GM03348 (cell line): ENCODE data around the gene UBXN1.

Experiments
- DNase-seq: peaks from one replicate; pipeline ENCODE4 v3.0.0; 2012; ENCODE audit warnings: low spot score

UBXN1 gene, protein sequence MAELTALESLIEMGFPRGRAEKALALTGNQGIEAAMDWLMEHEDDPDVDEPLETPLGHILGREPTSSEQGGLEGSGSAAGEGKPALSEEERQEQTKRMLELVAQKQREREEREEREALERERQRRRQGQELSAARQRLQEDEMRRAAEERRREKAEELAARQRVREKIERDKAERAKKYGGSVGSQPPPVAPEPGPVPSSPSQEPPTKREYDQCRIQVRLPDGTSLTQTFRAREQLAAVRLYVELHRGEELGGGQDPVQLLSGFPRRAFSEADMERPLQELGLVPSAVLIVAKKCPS

DNA sequence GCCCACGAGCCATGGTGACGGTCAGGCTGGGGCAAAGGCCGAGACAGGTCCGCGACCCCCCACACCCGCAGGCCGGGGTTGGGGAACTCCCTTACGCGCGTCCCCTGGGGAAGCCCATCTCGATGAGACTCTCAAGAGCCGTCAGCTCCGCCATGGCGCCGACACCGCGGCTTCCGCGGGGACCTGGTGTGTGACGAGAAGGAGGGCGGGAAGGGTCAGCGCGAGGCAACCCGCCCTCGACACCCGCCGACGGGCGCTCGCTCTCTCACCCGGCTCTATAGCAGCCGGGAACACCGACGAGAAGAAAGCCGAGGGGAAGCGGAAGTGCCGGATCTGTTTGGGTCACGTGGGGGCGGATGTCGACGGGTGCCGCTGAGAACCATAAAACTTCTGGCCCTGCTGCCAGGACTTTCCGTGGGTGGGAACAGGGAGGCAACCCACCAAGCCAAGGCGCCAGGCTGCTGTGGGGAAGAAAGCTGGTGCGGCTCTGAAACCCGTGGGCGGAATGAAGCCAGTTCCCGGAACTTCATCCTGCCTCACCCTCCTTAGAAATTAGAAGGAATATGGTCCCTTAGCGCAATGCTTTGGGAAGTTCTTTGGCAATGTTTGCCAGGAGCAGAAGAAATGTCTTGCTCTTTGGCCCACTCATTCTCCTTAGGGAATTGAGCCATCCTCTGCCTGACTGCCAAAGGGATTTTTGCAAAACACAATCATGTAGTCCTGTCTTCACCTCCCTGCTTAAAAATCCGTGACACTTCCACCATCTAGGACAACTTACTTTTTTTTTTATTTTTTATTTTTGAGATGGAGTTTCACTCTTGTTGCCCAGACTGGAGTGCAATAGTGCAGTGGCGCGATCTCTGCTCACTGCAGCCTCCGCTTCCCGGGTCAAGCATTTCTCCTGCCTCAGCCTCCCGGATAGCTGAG is at the start of gene UBXN1:
UBXN1 (minus strand) TSS at position 304 of the 927 bp plus-strand sequence; CDS start at position 154, 150 bp downstream.
- peak; percentile 92 for DNase-seq

DNA sequence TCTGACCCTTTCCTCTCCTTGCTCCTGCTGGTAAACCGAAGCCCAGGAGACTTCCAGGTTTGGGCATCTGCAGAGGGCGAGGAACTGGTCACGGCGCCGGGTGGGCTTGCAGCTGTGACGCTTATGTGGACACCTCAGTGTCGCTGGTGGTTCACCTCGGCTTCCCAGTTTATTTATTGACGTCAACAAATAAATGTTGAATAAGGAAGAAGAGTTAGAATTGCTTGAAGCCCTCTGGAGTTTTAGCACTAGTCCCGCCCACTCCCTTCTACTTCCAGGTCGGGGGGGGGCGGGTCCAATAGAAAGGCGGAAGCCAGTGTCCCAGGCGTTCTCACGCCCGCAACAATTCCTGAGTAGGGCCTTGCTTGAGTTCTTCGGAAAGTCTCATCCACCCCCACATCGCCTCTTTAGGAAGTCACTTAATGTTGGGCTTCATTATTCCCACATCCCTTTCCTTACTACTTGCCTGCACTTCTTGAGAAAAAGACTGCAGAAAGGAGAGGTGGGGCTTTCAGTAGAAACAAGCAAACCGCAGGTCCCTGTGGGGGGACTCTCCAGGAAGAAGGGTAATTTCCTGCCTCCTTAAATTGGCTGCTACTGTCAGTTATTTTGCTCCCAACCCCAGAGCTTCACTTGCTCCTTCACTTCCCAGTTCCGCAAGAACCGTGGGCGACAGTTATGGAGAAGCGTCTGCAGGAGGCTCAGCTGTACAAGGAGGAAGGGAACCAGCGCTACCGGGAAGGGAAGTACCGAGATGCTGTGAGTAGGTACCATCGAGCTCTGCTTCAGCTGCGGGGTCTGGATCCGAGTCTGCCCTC is 49.5 kb upstream of the UBXN1 start, which contains the start of gene TTC9C:
TTC9C (plus strand) TSS at position 316 of the 818 bp plus-strand sequence; CDS start at position 679, 363 bp downstream.
- peak; percentile 87 for DNase-seq

DNA sequence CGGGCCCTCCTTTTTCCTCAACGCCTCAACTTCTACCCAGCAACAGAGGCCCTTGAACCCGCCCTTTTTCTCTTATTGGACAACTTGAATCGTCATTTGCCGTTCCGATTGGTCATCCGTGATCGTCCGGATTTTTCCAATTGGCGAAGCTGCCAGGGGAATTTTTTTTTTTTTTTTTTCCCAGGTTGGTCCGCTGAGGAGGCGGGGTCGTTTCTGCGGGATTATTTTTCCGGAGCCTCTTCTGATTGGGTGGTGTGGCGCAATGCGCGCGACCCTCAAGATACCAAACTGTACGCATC is 48.9 kb upstream of the UBXN1 start:
- peak; percentile 92 for DNase-seq

DNA sequence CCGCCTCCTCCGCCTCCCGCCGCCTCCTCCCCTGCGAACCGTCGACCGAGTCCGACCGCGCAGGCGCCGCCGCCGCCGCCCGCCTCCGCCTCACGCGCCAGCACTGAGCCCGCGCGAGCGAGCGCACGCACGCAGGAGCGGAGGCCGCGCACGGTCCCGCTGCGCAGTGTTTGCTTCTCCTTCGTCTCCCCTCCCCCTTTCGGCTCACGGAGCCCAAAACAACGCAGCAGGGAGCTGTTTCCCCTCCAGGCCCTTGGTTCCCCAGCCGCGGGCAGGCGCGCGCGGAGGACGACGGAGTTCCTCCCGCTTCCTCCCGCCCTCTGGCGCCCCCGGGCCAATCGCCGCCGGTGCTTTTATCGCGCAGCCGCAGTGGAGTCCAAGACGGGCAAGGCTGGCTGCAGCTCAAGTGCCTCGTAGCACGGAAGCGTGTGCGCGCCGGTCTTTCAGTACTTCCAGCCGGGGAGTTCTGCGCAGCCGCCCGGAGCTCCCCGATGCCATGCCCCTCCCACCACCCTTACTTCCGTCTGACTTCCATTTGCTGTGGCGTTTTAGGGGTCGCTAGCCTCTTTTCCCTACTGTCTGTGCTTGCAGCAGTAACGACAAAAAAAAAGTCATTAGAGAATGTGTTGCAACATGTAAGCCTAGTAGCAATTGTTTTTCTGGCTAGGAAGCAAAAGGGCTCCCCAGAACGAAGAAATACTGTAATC is 48.4 kb upstream of the UBXN1 start, which contains the start of gene HNRNPUL2:
HNRNPUL2 (minus strand) TSS at position 293 of the 707 bp plus-strand sequence. CDS start 301 bp downstream, outside the sequence.
- DNase-seq: peak; percentile 97

DNA sequence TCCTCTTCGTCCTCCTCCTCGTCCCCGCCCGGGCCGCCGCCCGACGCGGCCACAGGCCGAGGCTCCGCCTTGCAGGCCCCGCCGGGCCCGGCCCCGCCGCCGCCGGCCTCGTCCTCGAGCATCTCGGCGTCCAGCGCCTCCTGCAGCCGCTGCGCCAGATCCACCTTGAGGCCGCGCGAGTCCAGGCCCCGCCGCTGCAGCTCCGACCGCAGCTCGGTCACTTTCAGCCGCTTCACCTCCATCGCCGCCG is 48.0 kb upstream of the UBXN1 start:
- no peak for DNase-seq

DNA sequence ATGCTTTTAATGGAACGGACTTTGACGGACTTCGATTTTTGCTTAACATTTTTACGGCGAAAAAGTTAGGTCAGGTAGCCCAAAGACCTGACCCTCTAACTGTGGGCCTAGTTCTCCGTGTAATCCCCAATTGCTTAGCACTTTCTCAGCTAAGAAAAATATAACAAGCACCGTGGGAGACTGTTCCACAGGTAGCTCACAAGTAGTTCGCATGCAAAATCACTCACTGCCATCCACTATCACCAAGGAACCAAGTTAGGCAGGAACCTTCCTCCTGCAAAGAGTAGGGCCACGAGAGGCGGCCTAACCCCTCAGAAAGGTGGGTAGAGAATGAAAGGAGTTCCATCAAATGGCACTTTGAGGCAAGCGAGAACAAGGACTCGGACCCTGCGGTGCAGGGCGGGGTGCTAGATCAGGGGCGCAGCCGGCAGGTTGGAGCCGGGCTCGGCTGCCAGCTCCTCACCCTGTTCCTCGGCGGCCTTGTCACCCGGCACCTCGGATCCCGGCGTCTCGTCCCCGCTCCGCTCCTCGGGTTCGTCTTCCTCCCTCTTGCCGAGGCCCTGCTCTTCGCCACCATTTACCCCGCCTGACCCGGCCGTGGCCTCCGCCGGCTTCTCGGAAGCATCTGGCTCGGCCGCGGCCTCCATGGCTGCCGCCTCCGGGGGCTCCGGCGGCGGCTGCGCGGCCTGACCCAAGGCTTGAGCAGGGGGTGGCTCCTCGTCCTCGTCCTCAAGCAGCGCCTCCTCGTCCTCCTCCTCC is 47.5 kb upstream of the UBXN1 start:
- no peak for DNase-seq

DNA sequence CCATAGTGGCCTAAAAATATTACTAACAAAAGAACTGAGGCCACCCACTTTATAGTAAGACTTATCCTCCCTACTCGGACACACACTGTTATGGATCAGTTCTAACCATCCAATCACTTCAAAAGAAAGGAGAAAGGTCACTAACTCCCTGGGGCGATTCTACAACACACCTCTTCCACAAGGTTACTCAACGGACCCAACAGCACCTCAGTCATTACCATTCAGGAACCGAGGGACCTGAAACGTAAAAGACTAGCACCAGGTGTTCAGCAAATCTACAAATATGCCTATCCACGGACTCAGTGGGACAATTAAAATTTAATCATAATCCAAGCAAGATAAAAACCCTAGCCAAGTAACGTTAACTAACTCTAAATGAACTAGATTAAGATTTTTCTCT is 46.8 kb upstream of the UBXN1 start:
- no peak for DNase-seq

DNA sequence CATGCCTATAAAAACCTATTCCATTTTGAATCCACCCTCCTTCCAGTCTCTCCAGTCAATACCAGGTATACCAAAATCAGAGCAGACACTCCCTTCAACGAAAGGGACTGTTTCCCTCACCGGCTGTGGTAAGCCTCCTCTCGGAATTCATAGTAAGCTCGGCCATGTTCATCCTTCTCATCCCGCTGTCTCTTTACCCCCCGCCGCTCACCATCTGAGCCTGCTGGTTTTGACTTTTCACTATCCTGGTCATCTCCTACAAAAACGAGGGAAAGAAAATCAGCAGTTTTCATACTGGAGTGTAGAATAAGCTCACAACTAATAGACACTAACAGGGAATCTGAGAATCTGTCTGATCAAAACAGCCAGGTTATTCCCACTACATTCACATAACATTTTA is 45.3 kb upstream of the UBXN1 start:
- no peak for DNase-seq

DNA sequence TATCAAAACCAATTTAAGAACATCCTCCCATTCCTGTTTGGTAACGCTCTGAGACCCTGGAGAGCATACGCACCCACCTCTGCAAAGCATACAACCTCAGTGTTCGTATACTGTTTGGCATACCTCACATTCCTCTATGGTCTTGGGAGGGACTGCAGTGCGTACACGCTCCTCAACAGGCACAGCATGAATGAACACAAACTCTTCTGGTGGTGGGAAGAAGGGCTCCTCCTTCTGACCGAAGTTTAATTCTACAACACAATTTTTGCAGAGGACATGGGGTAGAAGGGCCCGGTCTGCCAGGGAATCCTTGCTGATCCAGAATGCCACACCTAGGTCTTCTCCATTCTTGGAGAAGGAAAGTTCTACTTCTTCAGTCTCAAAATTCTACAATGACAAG is 43.1 kb upstream of the UBXN1 start:
- DNase-seq: no peak

DNA sequence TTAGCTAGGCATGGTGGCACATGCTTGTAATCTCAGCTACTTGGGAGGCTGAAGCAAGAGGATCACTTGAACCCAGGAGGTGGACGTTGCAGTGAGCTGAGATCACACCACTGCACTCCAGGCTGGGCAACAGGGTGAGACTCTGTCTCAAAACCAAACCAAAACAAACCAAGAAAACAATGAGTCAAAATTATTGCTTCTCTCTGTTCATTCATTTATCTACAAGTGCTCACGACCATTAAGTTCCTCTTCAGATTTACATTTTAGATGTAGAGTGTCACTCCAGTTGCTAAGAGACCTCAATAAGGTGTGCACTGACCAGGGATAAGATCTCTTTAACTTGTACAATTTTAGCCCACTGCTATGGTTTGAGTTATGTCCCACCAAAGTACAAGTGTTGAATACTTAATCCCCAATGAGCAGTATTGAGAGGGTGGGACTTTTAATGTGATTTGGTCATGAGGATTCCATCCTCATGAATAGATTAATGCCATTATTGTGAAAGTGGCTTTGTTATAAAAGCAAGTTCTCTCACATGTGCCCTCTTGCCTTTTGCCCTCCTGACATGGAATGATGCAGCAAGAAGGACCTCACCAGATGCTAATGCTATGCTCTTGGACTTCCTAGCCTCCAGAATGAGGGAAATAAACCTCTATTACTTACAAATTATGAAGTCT is 40.6 kb upstream of the UBXN1 start:
- no peak for DNase-seq

DNA sequence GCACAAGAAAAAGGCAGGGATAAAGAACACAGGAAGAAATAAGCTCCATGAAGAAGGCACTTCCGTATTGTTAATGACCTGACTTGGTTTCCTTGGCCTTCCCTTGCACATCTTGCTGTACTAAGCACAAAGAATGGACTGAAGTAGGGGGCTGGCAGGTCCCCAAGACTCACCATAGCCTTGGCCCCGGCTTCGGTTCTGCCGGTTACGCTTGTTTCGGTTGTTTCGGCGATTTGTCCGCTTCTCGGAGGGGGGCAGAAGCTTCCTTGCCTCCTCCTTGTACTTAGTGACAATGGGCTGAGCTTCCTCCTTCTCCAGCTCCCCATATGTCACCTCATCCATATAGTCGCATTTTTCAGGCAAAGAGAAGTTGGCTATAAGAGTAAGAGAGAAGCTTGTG is 37.9 kb upstream of the UBXN1 start:
- DNase-seq: no peak

DNA sequence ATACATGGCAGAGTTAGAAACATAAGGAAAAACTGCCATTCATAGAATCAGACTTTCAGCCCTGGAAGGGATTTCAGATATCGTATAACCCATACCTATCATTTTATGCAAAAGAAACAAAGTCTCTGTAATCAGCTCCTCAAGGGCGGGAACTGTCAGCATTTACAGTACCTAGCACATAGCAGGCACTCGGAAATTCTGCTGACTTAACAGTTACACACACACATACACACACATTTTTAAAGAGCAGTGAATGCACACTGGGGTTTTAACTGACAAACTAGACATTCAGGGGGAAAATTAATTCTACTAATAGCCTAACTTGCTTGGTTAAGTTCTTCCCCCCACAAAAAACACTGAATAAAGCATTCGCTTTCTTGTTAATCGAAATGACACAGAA is 37.3 kb upstream of the UBXN1 start:
- no peak for DNase-seq

DNA sequence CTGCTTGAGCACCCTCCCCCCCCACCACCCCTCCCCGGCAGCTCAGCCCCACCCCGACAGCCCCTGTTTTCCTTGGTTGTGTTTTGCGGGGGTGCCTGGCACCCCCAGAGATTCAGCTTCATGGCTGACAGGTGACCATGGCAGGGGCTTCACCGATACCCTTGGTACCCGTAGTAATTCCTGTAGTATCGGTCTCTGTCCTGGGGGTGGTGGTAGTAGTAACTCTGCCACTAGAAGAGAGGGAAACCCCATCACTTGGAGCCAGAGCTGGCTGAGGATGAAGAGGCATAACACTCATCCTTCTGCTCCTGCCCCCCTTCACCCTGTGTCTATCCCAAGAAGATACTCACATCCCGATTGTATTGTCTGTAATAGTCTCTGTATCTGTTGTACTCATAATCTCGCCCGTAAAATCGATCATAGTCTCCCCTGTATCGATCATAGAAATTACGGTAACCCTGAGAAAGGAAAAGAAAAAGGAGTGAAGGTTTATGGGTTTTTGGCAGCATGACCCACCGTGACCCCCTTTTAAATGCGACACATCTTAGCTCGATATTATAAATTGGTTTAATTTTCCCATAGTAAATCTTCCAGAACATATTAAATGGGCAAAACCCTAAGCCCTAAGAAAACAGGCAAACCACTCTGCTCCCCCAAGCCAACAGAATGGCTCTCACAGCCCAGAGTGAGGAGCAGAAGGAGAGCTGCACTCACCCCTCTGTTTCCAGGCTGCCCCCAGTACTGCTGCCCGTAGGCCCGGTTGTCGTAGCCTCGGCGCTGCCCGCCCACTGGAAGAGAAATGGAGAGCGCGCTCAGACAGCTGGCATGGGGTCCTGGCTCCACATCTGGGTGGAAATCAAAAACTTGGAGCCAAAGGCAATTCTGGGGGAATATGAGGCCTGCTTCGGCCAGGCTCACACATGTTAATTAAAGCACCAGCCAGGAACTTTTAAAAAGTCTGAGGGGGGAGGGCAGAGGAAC is 36.6 kb upstream of the UBXN1 start:
- no peak for DNase-seq

DNA sequence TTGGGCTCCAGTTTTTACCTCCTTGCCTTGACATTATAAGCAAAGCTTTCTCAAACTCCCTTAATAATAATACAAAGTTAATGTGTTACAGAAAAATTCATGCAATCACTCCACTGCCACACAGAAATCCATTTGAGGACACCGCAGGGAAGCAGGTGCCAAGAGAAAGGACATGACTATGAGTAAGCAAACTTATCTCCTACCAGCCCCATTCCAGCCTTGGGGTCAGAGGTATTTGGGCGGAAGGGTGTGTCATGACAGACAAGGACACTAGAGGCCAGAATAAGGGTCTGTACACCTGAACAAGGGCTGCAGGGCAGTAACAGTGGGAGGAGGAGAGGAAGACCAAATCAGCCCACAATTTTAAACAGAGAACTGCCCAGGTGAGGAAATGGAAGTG is 34.5 kb upstream of the UBXN1 start:
- no peak for DNase-seq

DNA sequence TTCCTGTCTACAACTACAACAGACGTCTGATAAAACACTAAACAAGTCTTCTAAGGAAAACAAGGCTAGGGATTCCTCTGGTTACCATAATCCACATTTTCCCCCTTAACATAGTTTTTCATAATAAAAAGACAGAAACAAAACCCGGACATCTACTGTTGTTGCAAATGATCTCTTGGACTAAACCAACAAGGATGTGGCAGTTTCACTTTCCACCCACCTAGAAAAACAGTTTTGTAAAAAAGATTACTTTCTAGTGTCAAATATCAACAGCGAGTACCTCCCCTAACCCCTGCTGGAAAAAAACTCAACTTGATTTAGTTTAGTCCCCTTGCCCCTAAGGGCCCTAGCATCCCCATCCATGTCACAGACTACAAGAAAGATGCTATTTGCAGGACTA is 34.0 kb upstream of the UBXN1 start:
- no peak for DNase-seq

DNA sequence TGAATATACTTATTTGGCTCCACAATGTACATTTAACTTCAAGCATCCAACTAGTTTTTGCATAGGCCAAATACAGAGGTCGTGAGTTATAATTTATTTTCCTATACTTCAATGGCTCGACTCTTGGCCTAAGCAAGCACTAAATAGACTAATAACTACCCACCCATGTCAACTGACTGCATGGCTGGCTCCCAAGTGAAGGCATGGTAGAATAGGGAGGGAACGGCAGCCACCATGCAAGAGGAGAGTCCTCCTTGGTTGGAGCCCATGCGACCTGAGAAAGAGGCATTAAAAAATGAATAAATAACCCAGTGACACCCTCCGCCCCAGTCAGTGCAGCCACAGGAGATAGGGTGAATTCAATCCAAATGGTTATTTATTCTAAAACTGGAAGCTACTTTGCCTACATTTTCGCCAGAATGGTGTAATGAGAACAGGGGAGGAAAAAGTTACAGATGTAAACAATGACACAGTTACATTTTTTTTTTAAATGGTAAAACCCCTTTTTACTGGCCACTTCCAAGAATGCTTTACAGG is 33.5 kb upstream of the UBXN1 start:
- no peak for DNase-seq

DNA sequence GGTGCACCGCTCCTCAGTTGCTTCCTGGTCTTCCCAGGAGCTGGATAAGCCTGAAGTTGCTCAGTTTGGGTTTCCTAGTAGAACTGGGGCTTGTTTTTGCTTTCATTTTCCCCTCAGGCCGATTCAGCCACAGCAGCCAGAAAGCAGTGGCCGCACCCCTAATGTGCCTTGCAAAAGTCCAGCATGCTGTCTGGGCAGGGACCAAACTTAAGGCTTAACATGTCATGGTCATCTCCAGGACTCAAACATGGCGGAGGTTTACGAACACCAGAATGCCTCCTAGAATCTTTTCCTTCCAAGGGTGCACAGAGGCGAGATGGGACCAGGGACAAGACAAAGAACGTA is 31.1 kb upstream of the UBXN1 start:
- DNase-seq: no peak

DNA sequence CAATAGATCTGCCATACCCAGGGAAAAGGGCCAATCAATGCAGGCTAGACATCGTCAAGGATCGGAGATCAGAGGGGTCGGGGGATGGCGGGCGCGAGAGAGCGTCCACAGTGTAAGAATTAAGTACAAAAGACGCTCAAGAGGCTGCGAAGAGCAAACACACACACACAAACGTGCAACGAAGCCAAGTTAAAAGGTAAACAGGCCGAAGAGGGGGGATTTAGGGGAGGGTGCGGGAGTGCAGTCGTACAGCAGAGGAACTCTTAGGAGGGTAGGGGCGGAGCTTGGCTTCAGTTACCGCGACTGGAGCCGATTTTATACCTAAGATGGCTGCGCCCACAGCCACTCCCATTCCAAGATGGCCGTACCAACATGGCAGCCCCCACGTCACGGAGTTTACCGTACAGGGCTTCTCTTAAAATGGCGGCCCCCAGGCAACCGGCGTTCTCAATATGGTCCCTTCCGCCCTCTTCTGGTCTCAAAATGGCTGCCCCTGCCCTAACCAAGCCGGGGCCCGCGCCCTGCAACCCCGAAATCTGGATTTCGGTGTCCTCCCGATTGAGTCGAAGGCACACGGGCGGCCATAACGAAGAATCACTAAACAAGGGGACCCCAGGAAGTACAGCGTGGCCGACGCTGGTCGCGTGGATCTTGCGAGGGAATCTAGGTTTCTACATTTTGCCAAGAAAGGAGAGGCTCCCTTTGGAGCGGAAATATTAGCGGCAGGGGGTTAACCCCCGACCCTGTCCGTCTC is 30.6 kb upstream of the UBXN1 start:
- DNase-seq: peak; percentile 92

DNA sequence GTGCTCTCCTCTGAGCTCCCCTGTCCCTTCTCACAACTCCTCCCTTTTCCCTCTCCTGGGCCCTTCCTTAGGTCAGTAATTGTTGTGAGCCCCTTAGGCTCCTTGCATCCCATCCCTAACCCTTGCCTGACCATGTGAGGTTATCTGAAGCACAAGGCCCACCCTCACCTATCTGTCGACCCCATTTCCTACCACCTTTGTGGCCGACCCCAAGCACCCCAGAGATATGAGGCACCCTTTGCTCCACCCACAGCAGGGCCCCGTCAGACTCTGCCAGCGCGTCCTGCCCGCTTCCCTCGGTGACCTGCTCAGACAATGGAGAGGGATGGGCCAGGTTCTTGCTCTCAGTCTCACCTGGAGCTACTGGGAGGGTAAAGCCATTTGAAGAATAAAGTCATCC is 29.9 kb upstream of the UBXN1 start:
- DNase-seq: no peak
